HepG2 (cell line): ENCODE measurements around the gene PRKCZ. TPM values are rescaled to one million over a fixed set of nuclear protein-coding genes. Genes with fewer than 3 reads are reported as not detected.
A peak's percentile ranks its signal among the peaks of the same experiment; 100 is the strongest.

ENCODE experiments used
- ATM ChIP-seq: fragments of 450-650 bp; IDR thresholded peaks from 2 replicates; pipeline ENCODE4 v1.7.1; 2017; ENCODE audit warnings: mild to moderate bottlenecking, borderline replicate concordance
- CENPT ChIP-seq: sonication (generic); formaldehyde crosslinking; IDR thresholded peaks from 2 replicates; pipeline ENCODE4 v1.8.0; 2022; ENCODE audit warnings: low read depth, mild to moderate bottlenecking, moderate library complexity, missing genetic modification reagents
- HMG20A ChIP-seq: IDR thresholded peaks from 2 replicates; pipeline ENCODE4 v1.6.1; 2016; ENCODE audit warnings: borderline replicate concordance
- KLF12 ChIP-seq: sonication (generic); formaldehyde crosslinking; IDR thresholded peaks from 2 replicates; pipeline ENCODE4 v1.4.0; 2020; ENCODE audit warnings: missing genetic modification reagents, borderline replicate concordance
- KMT2B ChIP-seq: IDR thresholded peaks from 2 replicates; pipeline ENCODE4 v1.6.1; 2016; ENCODE audit warnings: missing genetic modification reagents, missing compliant biosample characterization
- MEF2D ChIP-seq: sonication (generic); formaldehyde crosslinking; IDR thresholded peaks from 2 replicates; pipeline ENCODE4 v1.5.1; 2020; ENCODE audit warnings: mild to moderate bottlenecking, missing genetic modification reagents
- NKX3-1 ChIP-seq: sonication (generic); formaldehyde crosslinking; IDR thresholded peaks from 2 replicates; pipeline ENCODE4 v1.5.0; 2020; ENCODE audit warnings: missing genetic modification reagents
- NR2F1 ChIP-seq, 2 experiments: fragments of 450-650 bp in 1 of 2; formaldehyde crosslinking in 1 of 2; IDR thresholded peaks; 2 replicates each; pipeline versions ENCODE4 v1.5.0 to v1.6.1; 2016 to 2020; ENCODE audit warnings: mild to moderate bottlenecking in 1 of 2, missing compliant biosample characterization in 1 of 2, missing genetic modification reagents in 1 of 2, moderate library complexity in 1 of 2
- PRDM4 ChIP-seq: sonication (generic); formaldehyde crosslinking; IDR thresholded peaks from 2 replicates; pipeline ENCODE4 v1.9.0; 2021; ENCODE audit warnings: missing genetic modification reagents, borderline replicate concordance
- THYN1 ChIP-seq: sonication (generic); formaldehyde crosslinking; IDR thresholded peaks from 2 replicates; pipeline ENCODE4 v1.8.1; 2023; ENCODE audit warnings: low read depth, mild to moderate bottlenecking, moderate library complexity, missing genetic modification reagents, borderline replicate concordance
- TOE1 ChIP-seq: sonication (generic); formaldehyde crosslinking; IDR thresholded peaks from 2 replicates; pipeline ENCODE4 v1.4.0; 2020; ENCODE audit warnings: mild to moderate bottlenecking, missing genetic modification reagents
- ZBTB7B ChIP-seq: sonication (generic); formaldehyde crosslinking; IDR thresholded peaks from 2 replicates; pipeline ENCODE4 v1.4.0; 2020; ENCODE audit warnings: missing genetic modification reagents
- ZNF121 ChIP-seq: sonication (generic); formaldehyde crosslinking; IDR thresholded peaks from 2 replicates; pipeline ENCODE4 v1.5.0; 2020; ENCODE audit warnings: mild to moderate bottlenecking, missing genetic modification reagents
- ZNF24 ChIP-seq: fragments of 450-650 bp; IDR thresholded peaks from 2 replicates; pipeline ENCODE4 v1.6.1; 2017; ENCODE audit warnings: antibody characterized with exemption, mild to moderate bottlenecking
- ZNF275 ChIP-seq: sonication (generic); formaldehyde crosslinking; IDR thresholded peaks from 2 replicates; pipeline ENCODE4 v1.8.0; 2022; ENCODE audit warnings: missing genetic modification reagents, mild to moderate bottlenecking, inconsistent platforms, borderline replicate concordance
- ZNF343 ChIP-seq: sonication (generic); formaldehyde crosslinking; IDR thresholded peaks from 2 replicates; pipeline ENCODE4 v1.4.0; 2020; ENCODE audit warnings: mild to moderate bottlenecking, missing genetic modification reagents
- ZNF430 ChIP-seq: sonication (generic); formaldehyde crosslinking; IDR thresholded peaks from 2 replicates; pipeline ENCODE4 v1.9.0; 2021; ENCODE audit warnings: mild to moderate bottlenecking, missing genetic modification reagents
- ZNF589 ChIP-seq: sonication (generic); formaldehyde crosslinking; conservative IDR thresholded peaks from 2 replicates; pipeline ENCODE4 v1.8.0; 2022; ENCODE audit warnings: mild to moderate bottlenecking, moderate library complexity, missing genetic modification reagents
- ZNF607 ChIP-seq: sonication (generic); formaldehyde crosslinking; IDR thresholded peaks from 2 replicates; pipeline ENCODE4 v1.5.1; 2020; ENCODE audit warnings: missing genetic modification reagents, mild to moderate bottlenecking, borderline replicate concordance
- ZNF773 ChIP-seq: sonication (generic); formaldehyde crosslinking; IDR thresholded peaks from 2 replicates; pipeline ENCODE4 v1.4.0; 2020; ENCODE audit warnings: missing genetic modification reagents, borderline replicate concordance
- polyA plus RNA-seq, 8 experiments: library from polyadenylated mRNA; depleted of rRNA in 3 of 8; stranded (reverse) in 7 of 8; unstranded in 1 of 8; fragments of >200 nt; fragmentation: Illumina TruSeq in 4 of 8; extraction: Trizol in 4 of 8; gene quantifications; 2 replicates each; pipeline versions ENCODE4 v1.2.1 to v1.2.3, GENCODE V29; 2011 to 2016; ENCODE audit warnings: low read depth in 4 of 8, missing spikeins in 1 of 8, mixed read lengths in 1 of 8; ENCODE audit not compliant: insufficient read depth in 1 of 8
- total RNA-seq, 5 experiments: library from RNA; depleted of rRNA; stranded (reverse); fragments of >200 nt; fragmentation: Illumina TruSeq; extraction: Trizol; gene quantifications; 2 replicates each; pipeline ENCODE4 v1.2.3, GENCODE V29; 2016; ENCODE audit warnings: low read depth in 1 of 5
- TF ChIP-seq, protein P1 (sequence below): sonication (generic); formaldehyde crosslinking; IDR thresholded peaks from 2 replicates; pipeline ENCODE4 v1.5.0; 2020; ENCODE audit warnings: missing genetic modification reagents, mild to moderate bottlenecking, borderline replicate concordance
- TF ChIP-seq, protein P2 (sequence below): sonication (generic); formaldehyde crosslinking; IDR thresholded peaks from 2 replicates; pipeline ENCODE4 v1.4.0; 2020; ENCODE audit warnings: low read depth, missing genetic modification reagents

The PRKCZ gene
- total and polyA plus RNA-seq, 2 of the 13 experiments (the other 11 are each of a cell fraction or from before 2014, with no cell fraction given): 34.7 to 85.2 TPM

DNA sequence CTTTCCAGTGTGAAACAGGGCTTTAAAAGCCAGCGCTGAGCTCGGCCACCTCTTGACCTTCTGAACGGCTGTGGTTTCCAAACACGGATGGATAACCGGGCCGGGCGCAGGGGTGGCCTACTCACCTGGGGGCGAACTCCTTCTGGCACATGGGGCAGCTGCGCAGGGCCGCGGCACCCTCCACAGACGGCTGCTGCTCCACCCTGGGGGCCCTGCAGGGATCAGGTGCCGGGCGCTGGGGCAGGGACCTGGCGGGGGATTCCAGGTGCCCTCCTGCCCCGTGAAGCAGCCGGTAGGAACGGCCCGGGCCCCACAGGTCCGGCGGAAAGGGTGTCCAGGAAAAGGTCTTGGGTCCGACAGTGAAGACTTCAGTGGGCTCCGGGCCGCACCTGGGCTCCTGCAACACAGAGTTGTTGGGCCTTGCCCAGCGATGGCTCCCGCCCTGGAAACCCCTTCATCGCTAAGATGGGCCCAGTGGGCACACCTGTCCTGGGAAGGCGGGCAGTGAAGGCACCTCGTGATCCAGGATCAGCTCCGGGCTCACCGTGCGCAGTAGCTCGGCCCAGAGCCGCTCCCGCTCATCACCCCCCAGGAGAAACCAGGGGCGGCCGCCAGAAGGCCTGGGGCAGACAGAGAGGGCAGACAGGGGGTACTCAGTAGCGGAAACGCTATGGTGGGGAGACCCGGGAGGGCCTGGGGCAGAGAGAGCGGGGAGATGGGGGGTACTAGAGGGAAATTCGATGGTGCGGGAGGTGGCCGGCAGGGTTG is 143.5 kb downstream of the PRKCZ start (continued):
- TF ChIP-seq HMG20A (CRISPR knock-in tag): no peak
- TF ChIP-seq, protein P1, sequence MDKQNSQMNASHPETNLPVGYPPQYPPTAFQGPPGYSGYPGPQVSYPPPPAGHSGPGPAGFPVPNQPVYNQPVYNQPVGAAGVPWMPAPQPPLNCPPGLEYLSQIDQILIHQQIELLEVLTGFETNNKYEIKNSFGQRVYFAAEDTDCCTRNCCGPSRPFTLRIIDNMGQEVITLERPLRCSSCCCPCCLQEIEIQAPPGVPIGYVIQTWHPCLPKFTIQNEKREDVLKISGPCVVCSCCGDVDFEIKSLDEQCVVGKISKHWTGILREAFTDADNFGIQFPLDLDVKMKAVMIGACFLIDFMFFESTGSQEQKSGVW: no peak
- no peak for TF ChIP-seq ZNF430
- no peak for TF ChIP-seq ATM
- TF ChIP-seq TOE1: no peak
- TF ChIP-seq NR2F1 (CRISPR knock-in tag; IDR thresholded peaks at IDR 0.05): peak in 1 of 2 experiments; percentile 20; a peak in 1 of 4 replicates
- no peak for TF ChIP-seq PRDM4 (CRISPR knock-in tag)
- no peak; the same call in 1 of the 2 replicates for TF ChIP-seq ZBTB7B (CRISPR knock-in tag)
- TF ChIP-seq ZNF121: no peak
- no peak for TF ChIP-seq CENPT
- TF ChIP-seq MEF2D (CRISPR knock-in tag): no peak
- TF ChIP-seq ZNF343 (CRISPR knock-in tag): no peak
- no peak for TF ChIP-seq KLF12 (CRISPR knock-in tag)
- TF ChIP-seq ZNF607 (CRISPR knock-in tag): no peak
- no peak for TF ChIP-seq KMT2B (CRISPR knock-in tag)
- TF ChIP-seq ZNF24: no peak
- no peak for TF ChIP-seq ZNF773 (CRISPR knock-in tag)
- no peak for TF ChIP-seq NKX3-1 (CRISPR knock-in tag)
- TF ChIP-seq, protein P2, sequence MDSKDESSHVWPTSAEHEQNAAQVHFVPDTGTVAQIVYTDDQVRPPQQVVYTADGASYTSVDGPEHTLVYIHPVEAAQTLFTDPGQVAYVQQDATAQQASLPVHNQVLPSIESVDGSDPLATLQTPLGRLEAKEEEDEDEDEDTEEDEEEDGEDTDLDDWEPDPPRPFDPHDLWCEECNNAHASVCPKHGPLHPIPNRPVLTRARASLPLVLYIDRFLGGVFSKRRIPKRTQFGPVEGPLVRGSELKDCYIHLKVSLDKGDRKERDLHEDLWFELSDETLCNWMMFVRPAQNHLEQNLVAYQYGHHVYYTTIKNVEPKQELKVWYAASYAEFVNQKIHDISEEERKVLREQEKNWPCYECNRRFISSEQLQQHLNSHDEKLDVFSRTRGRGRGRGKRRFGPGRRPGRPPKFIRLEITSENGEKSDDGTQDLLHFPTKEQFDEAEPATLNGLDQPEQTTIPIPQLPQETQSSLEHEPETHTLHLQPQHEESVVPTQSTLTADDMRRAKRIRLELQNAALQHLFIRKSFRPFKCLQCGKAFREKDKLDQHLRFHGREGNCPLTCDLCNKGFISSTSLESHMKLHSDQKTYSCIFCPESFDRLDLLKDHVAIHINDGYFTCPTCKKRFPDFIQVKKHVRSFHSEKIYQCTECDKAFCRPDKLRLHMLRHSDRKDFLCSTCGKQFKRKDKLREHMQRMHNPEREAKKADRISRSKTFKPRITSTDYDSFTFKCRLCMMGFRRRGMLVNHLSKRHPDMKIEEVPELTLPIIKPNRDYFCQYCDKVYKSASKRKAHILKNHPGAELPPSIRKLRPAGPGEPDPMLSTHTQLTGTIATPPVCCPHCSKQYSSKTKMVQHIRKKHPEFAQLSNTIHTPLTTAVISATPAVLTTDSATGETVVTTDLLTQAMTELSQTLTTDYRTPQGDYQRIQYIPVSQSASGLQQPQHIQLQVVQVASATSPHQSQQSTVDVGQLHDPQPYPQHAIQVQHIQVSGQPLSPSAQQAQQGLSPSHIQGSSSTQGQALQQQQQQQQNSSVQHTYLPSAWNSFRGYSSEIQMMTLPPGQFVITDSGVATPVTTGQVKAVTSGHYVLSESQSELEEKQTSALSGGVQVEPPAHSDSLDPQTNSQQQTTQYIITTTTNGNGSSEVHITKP (CRISPR knock-in tag): no peak
- no peak for TF ChIP-seq ZNF589 (CRISPR knock-in tag)
- TF ChIP-seq THYN1: no peak
- TF ChIP-seq ZNF275: no peak
